SK-N-SH (cell line): Measurements from ENCODE around the gene MMP21. TPM values are rescaled to one million over a fixed set of nuclear protein-coding genes. Genes with fewer than 3 reads are reported as not detected.

Experiments
- CTCF ChIA-PET: fragments of 300-600, 350-600 bp; formaldehyde crosslinking; extraction: SDS; loops from one replicate; lab custom pipeline; 2021; lab: Yijun Ruan, JAX
- POLR2A ChIA-PET: fragments of 350-600 bp; sonication (Branson Sonifier 250); formaldehyde crosslinking; extraction: SDS; loops from one replicate; lab custom pipeline; 2020; ENCODE audit warnings: antibody characterized with exemption, inconsistent platforms; lab: Yijun Ruan, JAX
- DNase-seq: peaks from one replicate; pipeline ENCODE4 v3.0.0; 2012
- H2AFZ ChIP-seq: fragments of 200-600 bp; sonication (generic); 2 replicates; pipeline ENCODE4 v1.8.1; 2016; ENCODE audit warnings: antibody characterized with exemption, mild to moderate bottlenecking, low read depth
- H3F3A ChIP-seq: fragments of 200-600 bp; sonication (generic); replicated peaks from 2 replicates; pipeline ENCODE3; 2016; ENCODE audit warnings: antibody characterized with exemption, mild to moderate bottlenecking; ENCODE audit not compliant: insufficient read depth
- H3K27ac ChIP-seq, 2 experiments: fragments of 200-500 bp in 1 of 2; fragments of 200-600 bp in 1 of 2; sonication (Bioruptor generic) in 1 of 2; sonication (generic), shearing (Covaris generic) in 1 of 2; 2 replicates each; pipeline versions ENCODE4 v1.5.1 to v1.6.1; 2014 to 2016; ENCODE audit warnings: low read depth in 2 of 2, inconsistent platforms in 1 of 2, low read length in 1 of 2, mild to moderate bottlenecking in 1 of 2, mixed read lengths in 1 of 2
- H3K27me3 ChIP-seq: fragments of 200-600 bp; sonication (generic), shearing (Covaris generic); 2 replicates; pipeline ENCODE4 v1.6.1; 2016; ENCODE audit warnings: mixed run types; ENCODE audit not compliant: insufficient read depth
- H3K36me3 ChIP-seq, 2 experiments: fragments of 200-500 bp in 1 of 2; fragments of 200-600 bp in 1 of 2; sonication (Bioruptor generic) in 1 of 2; sonication (generic) in 1 of 2; replicated peaks in 1 of 2; 2 replicates each; pipeline versions ENCODE3 to v1.5.1; 2014 to 2016; ENCODE audit warnings: low read length in 1 of 2, mild to moderate bottlenecking in 1 of 2; ENCODE audit not compliant: insufficient read depth in 2 of 2, control insufficient read depth in 1 of 2
- H3K4me1 ChIP-seq, 2 experiments: fragments of 200-500 bp in 1 of 2; fragments of 200-600 bp in 1 of 2; sonication (Bioruptor generic) in 1 of 2; sonication (generic), shearing (Covaris generic) in 1 of 2; 2 replicates each; pipeline versions ENCODE4 v1.5.1 to v1.6.1; 2014 to 2016; ENCODE audit warnings: low read depth in 1 of 2, low read length in 1 of 2, mixed run types in 1 of 2; ENCODE audit not compliant: insufficient read depth in 2 of 2, control insufficient read depth in 1 of 2
- H3K4me2 ChIP-seq: fragments of 200-600 bp; sonication (generic), shearing (Covaris generic); 2 replicates; pipeline ENCODE4 v1.6.1; 2017; ENCODE audit warnings: mixed run types
- H3K4me3 ChIP-seq, 2 experiments: fragments of 200-500 bp in 1 of 2; fragments of 200-600 bp in 1 of 2; sonication (Bioruptor generic) in 1 of 2; sonication (generic), shearing (Covaris generic) in 1 of 2; 2 replicates each; pipeline versions ENCODE4 v1.5.1 to v1.8.1; 2014 to 2016; ENCODE audit warnings: low read depth in 2 of 2, inconsistent platforms in 1 of 2, low read length in 1 of 2, mild to moderate bottlenecking in 1 of 2, mixed read lengths in 1 of 2, moderate library complexity in 1 of 2
- H3K79me2 ChIP-seq: fragments of 200-600 bp; sonication (generic); 2 replicates; pipeline ENCODE4 v1.8.1; 2017; ENCODE audit warnings: mild to moderate bottlenecking; ENCODE audit not compliant: insufficient read depth
- H3K9ac ChIP-seq: fragments of 200-600 bp; sonication (generic); 2 replicates; pipeline ENCODE4 v1.6.1; 2017; ENCODE audit warnings: mixed run types
- H3K9me2 ChIP-seq: fragments of 200-600 bp; sonication (generic); 2 replicates; pipeline ENCODE4 v1.6.1; 2017; ENCODE audit warnings: mixed run types
- H3K9me3 ChIP-seq: fragments of 200-600 bp; sonication (generic); 2 replicates; pipeline ENCODE4 v1.6.1; 2017; ENCODE audit warnings: mixed run types, mild to moderate bottlenecking, moderate library complexity
- H4K20me1 ChIP-seq: fragments of 200-600 bp; sonication (generic); 2 replicates; pipeline ENCODE4 v1.6.1; 2017; ENCODE audit warnings: mild to moderate bottlenecking, mixed run types; ENCODE audit not compliant: insufficient read depth
- CHD2 ChIP-seq: fragments of 150-350 bp; IDR thresholded peaks from 2 replicates; pipeline ENCODE4 v1.6.1; 2018; ENCODE audit warnings: low read length; ENCODE audit not compliant: partially characterized antibody
- ELF1 ChIP-seq: IDR thresholded peaks from 2 replicates; pipeline ENCODE4 v1.4.0; 2012
- GATA2 ChIP-seq: sonication (generic); formaldehyde crosslinking; IDR thresholded peaks from 2 replicates; pipeline ENCODE4 v1.5.0; 2020; ENCODE audit warnings: mild to moderate bottlenecking, missing genetic modification reagents
- MXI1 ChIP-seq: IDR thresholded peaks from 2 replicates; pipeline ENCODE4 v1.6.1; 2012; ENCODE audit warnings: mild to moderate bottlenecking, low read depth, low read length, improper control_type of control experiment
- NFIC ChIP-seq: IDR thresholded peaks from 2 replicates; pipeline ENCODE4 v1.4.0; 2012; ENCODE audit warnings: borderline replicate concordance
- PBX3 ChIP-seq: IDR thresholded peaks from 2 replicates; pipeline ENCODE4; 2012
- RAD21 ChIP-seq: IDR thresholded peaks from 2 replicates; pipeline ENCODE4 v1.6.1; 2012; ENCODE audit warnings: mild to moderate bottlenecking, low read length
- SIN3A ChIP-seq: IDR thresholded peaks from 2 replicates; pipeline ENCODE4 v1.6.1; 2012; ENCODE audit warnings: low read depth, mild to moderate bottlenecking, low read length, moderate library complexity, borderline replicate concordance
- TCF12 ChIP-seq: IDR thresholded peaks from 2 replicates; pipeline ENCODE4 v1.4.0; 2012
- YY1 ChIP-seq: IDR thresholded peaks from 2 replicates; pipeline ENCODE4 v1.4.0; 2012; ENCODE audit warnings: low read depth, mild to moderate bottlenecking
- ZBTB33 ChIP-seq: IDR thresholded peaks from 2 replicates; pipeline ENCODE4 v1.4.0; 2012; ENCODE audit warnings: low read depth, borderline replicate concordance
- WGBS: methylation state at CpG from one replicate; pipeline ENCODE4 v1.1.6; 2017; ENCODE audit warnings: low lambda C conversion rate; 5-methylcytosine and 5-hydroxymethylcytosine counted together
- polyA plus RNA-seq, 3 experiments: library from polyadenylated mRNA; depleted of rRNA; stranded (reverse); fragments of >200 nt; gene quantifications; 2 replicates each; pipeline ENCODE4 v1.2.3, GENCODE V29; 2012
- TF ChIP-seq, protein P1 (sequence below): fragments of 150-350 bp; IDR thresholded peaks from 2 replicates; pipeline ENCODE4 v1.6.1; 2016; ENCODE audit warnings: mild to moderate bottlenecking, low read depth, low read length
- TF ChIP-seq, protein P2 (sequence below): IDR thresholded peaks from 2 replicates; pipeline ENCODE4 v1.6.1; 2012; ENCODE audit warnings: mild to moderate bottlenecking, low read depth, low read length, moderate library complexity
- TF ChIP-seq, protein P3 (sequence below): IDR thresholded peaks from 2 replicates; pipeline ENCODE4 v1.4.0; 2012; ENCODE audit warnings: low read depth, borderline replicate concordance
- TF ChIP-seq, protein P4 (sequence below): IDR thresholded peaks from 2 replicates; pipeline ENCODE4 v1.4.0; 2012; ENCODE audit warnings: low read depth
- TF ChIP-seq, protein P5 (sequence below): fragments of 200-600 bp; sonication (generic); IDR thresholded peaks from 2 replicates; pipeline ENCODE4 v1.6.1; 2017; ENCODE audit warnings: antibody characterized with exemption, mild to moderate bottlenecking, moderate library complexity

The MMP21 gene, protein sequence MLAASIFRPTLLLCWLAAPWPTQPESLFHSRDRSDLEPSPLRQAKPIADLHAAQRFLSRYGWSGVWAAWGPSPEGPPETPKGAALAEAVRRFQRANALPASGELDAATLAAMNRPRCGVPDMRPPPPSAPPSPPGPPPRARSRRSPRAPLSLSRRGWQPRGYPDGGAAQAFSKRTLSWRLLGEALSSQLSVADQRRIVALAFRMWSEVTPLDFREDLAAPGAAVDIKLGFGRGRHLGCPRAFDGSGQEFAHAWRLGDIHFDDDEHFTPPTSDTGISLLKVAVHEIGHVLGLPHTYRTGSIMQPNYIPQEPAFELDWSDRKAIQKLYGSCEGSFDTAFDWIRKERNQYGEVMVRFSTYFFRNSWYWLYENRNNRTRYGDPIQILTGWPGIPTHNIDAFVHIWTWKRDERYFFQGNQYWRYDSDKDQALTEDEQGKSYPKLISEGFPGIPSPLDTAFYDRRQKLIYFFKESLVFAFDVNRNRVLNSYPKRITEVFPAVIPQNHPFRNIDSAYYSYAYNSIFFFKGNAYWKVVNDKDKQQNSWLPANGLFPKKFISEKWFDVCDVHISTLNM
- 0.02 TPM in 1 of 2 replicates, not detected in the other for polyA plus RNA-seq (2012; rRNA removed)
- not detected in 2 replicates for polyA plus RNA-seq (2012; cell fraction: cytosol; rRNA removed)
- 0.05 and 0.08 TPM in 2 replicates for polyA plus RNA-seq (2012; cell fraction: nucleus; rRNA removed)

- POLR2A ChIA-PET: no interaction called here
- WGBS: 79% methylated on average over 11 of the region's 26 CpGs
- CTCF ChIA-PET: no interaction called here
- Histone ChIP-seq H3K9me3 (no peaks in the 10 kb centered on the region), H3K4me2 (no peak within 1 kb of the TSS), H3K4me3 (no peak within 1 kb of the TSS), H4K20me1 (no peaks in the 10 kb centered on the region), H3K4me1 (no peaks in the 10 kb centered on the region), H3K9ac (no peak within 1 kb of the TSS), H3F3A (no peaks in the 10 kb centered on the region), H3K36me3 (no peaks in the 10 kb centered on the region), H3K27ac (no peak within 1 kb of the TSS), H3K9me2 (no peaks in the 10 kb centered on the region), H3K79me2 (no peaks in the 10 kb centered on the region)
- no peak for DNase-seq
- TF ChIP-seq ZBTB33: no peak
- no peak for TF ChIP-seq NFIC
- no peak for TF ChIP-seq PBX3
- no peak for TF ChIP-seq MXI1
- TF ChIP-seq TCF12: no peak
- no peak for TF ChIP-seq RAD21
- TF ChIP-seq, protein P1, sequence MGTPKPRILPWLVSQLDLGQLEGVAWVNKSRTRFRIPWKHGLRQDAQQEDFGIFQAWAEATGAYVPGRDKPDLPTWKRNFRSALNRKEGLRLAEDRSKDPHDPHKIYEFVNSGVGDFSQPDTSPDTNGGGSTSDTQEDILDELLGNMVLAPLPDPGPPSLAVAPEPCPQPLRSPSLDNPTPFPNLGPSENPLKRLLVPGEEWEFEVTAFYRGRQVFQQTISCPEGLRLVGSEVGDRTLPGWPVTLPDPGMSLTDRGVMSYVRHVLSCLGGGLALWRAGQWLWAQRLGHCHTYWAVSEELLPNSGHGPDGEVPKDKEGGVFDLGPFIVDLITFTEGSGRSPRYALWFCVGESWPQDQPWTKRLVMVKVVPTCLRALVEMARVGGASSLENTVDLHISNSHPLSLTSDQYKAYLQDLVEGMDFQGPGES: no peak
- no peak for TF ChIP-seq CHD2
- TF ChIP-seq, protein P2, sequence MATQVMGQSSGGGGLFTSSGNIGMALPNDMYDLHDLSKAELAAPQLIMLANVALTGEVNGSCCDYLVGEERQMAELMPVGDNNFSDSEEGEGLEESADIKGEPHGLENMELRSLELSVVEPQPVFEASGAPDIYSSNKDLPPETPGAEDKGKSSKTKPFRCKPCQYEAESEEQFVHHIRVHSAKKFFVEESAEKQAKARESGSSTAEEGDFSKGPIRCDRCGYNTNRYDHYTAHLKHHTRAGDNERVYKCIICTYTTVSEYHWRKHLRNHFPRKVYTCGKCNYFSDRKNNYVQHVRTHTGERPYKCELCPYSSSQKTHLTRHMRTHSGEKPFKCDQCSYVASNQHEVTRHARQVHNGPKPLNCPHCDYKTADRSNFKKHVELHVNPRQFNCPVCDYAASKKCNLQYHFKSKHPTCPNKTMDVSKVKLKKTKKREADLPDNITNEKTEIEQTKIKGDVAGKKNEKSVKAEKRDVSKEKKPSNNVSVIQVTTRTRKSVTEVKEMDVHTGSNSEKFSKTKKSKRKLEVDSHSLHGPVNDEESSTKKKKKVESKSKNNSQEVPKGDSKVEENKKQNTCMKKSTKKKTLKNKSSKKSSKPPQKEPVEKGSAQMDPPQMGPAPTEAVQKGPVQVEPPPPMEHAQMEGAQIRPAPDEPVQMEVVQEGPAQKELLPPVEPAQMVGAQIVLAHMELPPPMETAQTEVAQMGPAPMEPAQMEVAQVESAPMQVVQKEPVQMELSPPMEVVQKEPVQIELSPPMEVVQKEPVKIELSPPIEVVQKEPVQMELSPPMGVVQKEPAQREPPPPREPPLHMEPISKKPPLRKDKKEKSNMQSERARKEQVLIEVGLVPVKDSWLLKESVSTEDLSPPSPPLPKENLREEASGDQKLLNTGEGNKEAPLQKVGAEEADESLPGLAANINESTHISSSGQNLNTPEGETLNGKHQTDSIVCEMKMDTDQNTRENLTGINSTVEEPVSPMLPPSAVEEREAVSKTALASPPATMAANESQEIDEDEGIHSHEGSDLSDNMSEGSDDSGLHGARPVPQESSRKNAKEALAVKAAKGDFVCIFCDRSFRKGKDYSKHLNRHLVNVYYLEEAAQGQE: no peak
- TF ChIP-seq YY1: no peak
- TF ChIP-seq, protein P3, sequence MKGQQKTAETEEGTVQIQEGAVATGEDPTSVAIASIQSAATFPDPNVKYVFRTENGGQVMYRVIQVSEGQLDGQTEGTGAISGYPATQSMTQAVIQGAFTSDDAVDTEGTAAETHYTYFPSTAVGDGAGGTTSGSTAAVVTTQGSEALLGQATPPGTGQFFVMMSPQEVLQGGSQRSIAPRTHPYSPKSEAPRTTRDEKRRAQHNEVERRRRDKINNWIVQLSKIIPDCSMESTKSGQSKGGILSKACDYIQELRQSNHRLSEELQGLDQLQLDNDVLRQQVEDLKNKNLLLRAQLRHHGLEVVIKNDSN: no peak
- TF ChIP-seq, protein P4, sequence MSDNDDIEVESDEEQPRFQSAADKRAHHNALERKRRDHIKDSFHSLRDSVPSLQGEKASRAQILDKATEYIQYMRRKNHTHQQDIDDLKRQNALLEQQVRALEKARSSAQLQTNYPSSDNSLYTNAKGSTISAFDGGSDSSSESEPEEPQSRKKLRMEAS: no peak
- no peak for TF ChIP-seq ELF1
- no peak for TF ChIP-seq SIN3A
- no peak for TF ChIP-seq GATA2
- TF ChIP-seq, protein P5, sequence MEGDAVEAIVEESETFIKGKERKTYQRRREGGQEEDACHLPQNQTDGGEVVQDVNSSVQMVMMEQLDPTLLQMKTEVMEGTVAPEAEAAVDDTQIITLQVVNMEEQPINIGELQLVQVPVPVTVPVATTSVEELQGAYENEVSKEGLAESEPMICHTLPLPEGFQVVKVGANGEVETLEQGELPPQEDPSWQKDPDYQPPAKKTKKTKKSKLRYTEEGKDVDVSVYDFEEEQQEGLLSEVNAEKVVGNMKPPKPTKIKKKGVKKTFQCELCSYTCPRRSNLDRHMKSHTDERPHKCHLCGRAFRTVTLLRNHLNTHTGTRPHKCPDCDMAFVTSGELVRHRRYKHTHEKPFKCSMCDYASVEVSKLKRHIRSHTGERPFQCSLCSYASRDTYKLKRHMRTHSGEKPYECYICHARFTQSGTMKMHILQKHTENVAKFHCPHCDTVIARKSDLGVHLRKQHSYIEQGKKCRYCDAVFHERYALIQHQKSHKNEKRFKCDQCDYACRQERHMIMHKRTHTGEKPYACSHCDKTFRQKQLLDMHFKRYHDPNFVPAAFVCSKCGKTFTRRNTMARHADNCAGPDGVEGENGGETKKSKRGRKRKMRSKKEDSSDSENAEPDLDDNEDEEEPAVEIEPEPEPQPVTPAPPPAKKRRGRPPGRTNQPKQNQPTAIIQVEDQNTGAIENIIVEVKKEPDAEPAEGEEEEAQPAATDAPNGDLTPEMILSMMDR: no peak
- TF ChIP-seq, all 33 proteins: peak for 0
- Histone ChIP-seq H2AFZ (no peak within 1 kb of the TSS), H3K27me3 (no peaks in the 10 kb centered on the region)
These were observed at the start of gene MMP21 for GRCh38 chr10:125775491-125776106. Gene MMP21 (minus strand): TSS chr10:125775821. CDS start chr10:125775821, 0 bp downstream.
